HL-60 (cell line): ENCODE results near the gene MBD3L4.

Experiments used
- POLR2AphosphoS5 ChIP-seq: IDR thresholded peaks from 2 replicates; pipeline ENCODE4 v1.6.1; 2012; ENCODE audit warnings: low read depth
- TF ChIP-seq, protein P1 (sequence below): IDR thresholded peaks from one replicate; pipeline ENCODE4 v1.5.1; 2011; ENCODE audit warnings: low read length, control low read depth, inconsistent platforms; ENCODE audit not compliant: insufficient read depth

- TF ChIP-seq, protein P1, sequence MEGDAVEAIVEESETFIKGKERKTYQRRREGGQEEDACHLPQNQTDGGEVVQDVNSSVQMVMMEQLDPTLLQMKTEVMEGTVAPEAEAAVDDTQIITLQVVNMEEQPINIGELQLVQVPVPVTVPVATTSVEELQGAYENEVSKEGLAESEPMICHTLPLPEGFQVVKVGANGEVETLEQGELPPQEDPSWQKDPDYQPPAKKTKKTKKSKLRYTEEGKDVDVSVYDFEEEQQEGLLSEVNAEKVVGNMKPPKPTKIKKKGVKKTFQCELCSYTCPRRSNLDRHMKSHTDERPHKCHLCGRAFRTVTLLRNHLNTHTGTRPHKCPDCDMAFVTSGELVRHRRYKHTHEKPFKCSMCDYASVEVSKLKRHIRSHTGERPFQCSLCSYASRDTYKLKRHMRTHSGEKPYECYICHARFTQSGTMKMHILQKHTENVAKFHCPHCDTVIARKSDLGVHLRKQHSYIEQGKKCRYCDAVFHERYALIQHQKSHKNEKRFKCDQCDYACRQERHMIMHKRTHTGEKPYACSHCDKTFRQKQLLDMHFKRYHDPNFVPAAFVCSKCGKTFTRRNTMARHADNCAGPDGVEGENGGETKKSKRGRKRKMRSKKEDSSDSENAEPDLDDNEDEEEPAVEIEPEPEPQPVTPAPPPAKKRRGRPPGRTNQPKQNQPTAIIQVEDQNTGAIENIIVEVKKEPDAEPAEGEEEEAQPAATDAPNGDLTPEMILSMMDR = no peak
- TF ChIP-seq POLR2AphosphoS5 = no peak
Measured at GRCh38 chr19:6995054-6995453, 44.9 kb downstream of the MBD3L4 start.
